HG03571 (cell line): Measurements from ENCODE around the gene CCDC6.
"Not testable (repeated sequence)": the region's sequence is repeated elsewhere in the genome, so short reads cannot be mapped to it uniquely, and the experiment has no call there.

ENCODE experiments used
- ATAC-seq: cut with Tn5 transposase; IDR thresholded peaks from one replicate; pipeline ENCODE4 v1.9.1; 2021; ENCODE audit not compliant: unreplicated experiment

Gene CCDC6

DNA sequence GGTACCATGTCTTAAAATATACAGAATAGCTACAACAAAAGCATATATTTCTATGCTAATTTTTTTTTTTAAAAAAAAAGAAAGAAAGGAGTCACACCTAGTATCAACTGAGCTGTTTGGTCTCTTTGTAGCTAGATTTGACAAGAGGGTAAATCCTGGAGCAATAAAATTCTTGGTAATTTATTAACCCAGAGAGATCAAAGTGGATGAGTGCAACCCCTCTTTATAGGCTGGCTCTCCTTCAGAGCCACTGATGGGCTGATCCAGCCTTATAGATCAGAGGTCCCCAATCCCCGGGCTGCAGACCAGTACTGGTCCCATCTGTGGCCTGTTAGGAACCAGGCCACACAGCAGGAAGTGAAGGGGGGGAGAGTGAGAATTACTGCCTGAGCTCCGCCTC lies 133.3 kb downstream of the CCDC6 start:
- no peak for ATAC-seq

DNA sequence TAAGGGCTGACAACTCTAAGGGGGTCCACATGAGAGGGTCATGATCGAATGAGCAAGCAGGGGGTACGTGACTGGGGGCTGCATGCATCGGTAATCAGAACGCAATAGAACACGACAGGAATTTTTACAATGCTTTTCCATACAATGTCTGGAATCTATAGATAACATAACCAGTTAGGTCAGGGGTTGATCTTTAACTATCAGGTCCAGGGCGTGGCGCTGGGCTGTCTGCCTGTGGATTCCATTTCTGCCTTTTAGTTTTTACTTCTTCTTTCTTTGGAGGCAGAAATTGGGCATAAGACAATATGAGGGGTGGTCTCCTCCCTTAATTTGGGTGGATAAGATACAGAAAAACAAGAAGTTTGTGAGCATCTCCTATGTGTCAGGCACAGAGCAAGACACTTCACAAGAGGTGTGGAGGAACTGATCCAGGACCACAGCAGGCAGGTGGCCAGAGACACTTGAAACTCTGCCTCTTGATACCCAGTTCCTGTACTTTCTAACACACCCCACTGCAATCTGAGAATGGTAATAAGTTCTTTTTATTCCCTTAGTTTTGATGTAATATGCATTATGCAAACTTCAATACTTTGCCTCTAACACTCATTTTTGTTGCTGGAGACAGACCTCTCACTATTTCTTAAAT lies 135.1 kb downstream of the CCDC6 start:
- ATAC-seq, result no peak

DNA sequence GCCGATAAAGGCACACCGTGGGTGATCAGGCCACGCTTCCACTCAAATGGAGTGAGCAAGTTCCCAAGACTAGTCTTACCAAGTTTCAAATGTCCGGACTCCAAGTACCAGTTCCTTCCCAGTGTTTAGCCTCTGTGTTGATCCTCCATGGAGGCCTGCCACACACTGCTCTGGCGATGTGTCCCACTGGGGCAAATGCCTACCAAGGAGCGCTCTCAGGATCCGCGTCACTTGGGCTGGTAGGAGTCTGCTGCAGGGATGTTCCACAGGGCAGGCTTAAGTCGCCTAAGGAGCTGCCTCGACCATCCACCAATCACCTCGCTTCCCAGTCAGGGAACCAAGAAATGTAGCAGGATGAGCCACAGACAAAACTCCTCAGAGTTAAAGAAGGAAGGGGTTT lies 135.7 kb downstream of the CCDC6 start:
- ATAC-seq, result no peak

DNA sequence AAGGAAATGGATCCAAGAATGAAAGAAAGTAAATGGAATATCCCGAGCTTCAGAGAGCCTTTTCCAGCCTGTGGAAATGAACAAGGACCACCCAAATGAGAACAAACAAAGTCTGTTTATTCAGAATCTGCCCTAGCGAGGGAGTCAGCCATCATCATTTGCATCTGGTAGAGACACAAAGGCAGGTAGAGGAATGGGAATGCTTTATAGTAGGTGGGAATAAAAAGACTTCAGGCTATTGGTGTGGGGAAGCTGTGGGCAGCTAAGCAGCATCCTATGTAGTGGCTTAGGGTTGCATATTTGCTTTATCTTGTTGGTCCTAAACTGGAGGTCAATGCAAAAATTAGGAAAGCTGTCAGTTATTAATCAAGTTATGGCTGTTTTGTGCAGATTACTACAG lies 143.9 kb downstream of the CCDC6 start:
- ATAC-seq, result no peak

DNA sequence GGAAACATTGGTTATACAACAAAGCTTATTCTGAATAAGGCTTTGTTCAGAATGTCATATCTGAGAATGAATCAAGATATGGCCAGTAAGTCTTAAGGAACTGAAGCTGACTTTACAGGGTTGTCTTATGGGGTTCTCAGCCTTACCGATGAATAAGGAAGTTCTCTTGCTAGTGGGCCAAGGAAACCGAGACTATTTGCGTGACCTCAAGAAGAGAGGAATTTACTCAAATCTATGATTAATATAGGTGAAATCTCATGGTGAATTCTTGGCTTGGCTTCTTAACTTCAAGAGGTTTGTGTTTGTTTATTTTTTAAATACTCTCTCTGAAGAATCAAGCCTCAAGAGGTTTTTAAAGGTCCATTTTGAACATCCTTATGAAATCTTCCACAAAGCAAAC lies 148.4 kb downstream of the CCDC6 start:
- ATAC-seq, result no peak

DNA sequence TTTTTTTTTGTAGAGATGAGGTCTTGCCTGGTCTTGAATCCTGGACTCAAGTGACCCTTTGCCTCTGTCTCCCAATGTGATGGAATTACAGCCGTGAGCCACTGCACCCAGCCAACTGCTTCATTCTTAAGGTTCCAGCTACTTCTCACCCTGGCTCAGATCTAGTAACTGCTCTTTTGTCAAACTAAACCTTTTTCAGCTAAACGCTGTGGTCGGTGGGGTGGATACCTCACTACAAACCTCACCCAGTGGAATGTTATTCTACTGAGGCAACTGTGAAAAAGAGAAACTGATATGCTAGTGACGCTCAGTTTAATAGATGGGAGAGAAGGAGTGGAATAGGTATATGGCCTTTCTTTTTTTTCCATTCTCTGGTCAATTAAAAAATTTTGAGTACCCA lies 151.4 kb downstream of the CCDC6 start:
- no peak for ATAC-seq

DNA sequence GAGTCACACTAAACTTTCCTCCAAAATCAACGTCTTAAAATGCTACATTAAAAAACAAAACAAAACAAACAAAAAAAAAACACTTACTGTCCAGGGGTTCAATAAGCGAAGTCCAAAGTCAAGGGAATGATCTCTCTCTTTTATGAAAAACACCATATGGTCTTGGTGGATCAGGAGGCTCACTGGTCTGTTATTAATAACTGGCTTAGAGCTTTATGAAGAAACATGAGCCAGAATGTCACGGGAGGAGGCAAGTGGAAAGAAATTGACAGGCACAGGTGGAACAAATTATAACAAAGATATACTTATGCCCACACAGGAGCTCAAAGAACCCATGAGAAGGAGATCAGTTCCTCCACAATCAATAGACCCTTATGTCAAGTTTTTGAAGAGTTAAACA lies 153.1 kb downstream of the CCDC6 start, which contains the start of gene MRLN:
Gene MRLN (minus strand): TSS at position 189 of the 400 bp plus-strand sequence.
- no peak for ATAC-seq

DNA sequence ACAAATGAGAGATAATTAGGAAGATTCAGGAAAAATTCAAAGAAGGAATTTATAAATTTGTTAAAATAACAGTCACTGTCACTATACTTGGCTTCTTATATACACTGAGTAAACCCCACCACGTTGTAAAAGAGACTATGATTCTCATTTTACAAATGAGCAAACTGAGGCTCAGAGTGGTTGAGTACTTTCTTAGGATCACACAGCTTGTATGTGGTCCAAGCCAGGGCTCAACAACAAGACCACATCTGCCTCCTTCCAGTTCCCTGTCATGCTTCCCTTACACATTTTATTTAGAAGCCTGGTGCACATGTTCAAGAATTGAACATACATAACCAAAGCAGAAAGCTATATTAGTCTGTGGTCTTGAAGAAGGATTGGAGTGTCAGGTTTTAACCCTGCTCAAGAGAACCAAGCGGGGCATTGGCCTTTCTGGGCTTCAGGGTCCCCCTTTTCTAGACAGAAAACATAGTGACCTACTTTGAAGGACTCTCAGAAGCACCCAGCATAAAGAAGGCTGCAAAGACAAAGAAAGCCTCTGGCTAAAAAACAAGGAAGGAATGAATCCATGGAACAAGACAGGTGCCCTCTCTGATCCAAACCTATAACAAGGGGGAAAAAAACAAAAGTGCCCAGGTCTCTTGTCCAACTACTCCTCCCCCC lies 153.9 kb downstream of the CCDC6 start:
- ATAC-seq, result no peak

DNA sequence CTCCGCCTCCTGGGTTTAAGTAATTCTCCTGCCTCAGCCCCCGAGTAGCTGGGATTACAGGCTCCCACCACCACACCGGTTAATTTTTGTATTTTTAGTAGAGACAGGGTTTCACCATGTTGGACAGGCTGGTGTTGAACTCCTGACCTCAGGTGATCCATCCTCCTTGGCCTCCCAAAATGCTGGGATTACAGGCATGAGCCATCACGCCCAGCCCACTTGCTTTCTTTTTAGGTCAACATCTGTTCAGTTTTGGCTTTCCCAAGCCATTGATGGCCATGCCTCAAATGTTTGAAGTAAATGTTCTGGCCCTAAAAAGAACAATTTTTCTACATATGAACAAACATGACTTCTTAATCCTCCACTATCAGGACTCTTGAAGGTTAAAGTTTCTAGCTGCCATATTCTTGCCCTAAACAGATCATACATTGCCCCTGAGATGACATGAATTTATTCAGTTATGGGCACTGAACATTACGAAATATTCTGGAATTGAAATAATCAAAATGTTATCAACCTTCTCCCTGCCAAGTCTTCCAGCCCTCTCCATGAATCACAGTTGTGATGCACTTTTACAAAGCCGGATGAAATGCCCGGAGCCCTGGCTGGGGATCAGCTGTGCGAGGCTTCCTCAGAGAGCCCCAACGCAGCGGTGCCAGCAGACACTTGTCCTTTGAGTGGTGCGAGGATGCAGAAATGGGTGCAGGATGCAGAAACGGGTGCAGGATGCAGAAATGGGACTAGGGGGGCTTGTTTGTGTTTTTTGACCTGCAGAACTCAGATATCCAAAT lies 156.0 kb downstream of the CCDC6 start:
- no peak for ATAC-seq

DNA sequence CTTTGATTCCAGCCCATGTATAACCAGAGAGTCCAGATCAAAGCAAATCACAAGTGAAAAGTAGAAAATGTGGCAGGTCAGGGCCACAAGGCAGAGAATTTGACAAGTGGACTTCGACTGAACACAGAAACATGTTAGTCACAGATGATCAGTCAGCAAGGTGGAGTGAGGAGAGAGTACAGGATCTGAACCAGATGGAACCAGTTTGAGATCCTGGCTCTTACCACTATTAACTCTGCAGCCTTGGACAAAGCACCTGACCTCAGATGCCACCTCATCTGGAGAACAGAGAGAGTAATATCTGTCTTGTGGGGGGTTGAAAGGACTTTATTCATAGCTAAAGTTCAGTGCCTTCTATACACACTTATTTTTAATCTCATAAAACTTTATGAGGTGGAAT lies 157.5 kb downstream of the CCDC6 start:
- ATAC-seq, result no peak

DNA sequence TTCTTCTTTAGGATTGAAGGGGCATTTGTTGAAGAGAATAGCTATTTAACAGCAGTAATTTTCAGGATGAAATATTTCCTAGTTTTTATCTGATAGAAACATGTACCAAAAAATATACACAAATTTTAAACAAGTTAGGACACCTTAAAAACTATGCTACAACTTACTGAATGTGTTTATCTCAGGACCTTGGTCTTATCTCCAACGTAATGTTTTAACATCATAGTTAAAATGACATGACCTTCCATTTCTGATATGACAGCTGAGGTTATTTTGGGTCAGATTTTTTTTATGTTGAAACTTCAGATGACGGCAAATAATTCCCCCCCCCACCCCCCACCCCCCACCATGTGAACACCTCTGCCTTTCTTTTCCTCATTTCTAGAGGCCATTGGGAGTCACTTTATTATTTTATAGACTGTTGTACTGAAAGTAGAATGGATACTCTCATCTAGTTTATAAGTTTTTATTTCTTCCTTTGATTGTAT lies 161.1 kb downstream of the CCDC6 start:
- ATAC-seq, result no peak

DNA sequence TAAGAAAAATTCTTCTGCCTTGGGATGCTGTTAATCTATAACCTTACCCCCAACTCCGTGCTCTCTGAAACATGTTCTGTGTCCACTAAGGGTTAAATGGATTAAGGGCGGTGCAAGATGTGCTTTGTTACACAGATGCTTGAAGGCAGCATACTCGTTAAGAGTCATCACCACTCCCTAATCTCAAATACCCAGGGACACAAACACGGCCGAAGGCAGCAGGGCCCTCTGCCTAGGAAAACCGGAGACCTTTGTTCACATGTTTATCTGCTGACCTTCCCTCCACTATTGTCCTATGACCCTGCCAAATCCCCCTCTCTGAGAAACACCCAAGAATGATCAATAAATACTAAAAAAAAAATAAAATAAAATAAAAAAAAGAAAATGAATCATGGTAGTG lies 161.6 kb downstream of the CCDC6 start:
- ATAC-seq, result not testable (repeated sequence)

DNA sequence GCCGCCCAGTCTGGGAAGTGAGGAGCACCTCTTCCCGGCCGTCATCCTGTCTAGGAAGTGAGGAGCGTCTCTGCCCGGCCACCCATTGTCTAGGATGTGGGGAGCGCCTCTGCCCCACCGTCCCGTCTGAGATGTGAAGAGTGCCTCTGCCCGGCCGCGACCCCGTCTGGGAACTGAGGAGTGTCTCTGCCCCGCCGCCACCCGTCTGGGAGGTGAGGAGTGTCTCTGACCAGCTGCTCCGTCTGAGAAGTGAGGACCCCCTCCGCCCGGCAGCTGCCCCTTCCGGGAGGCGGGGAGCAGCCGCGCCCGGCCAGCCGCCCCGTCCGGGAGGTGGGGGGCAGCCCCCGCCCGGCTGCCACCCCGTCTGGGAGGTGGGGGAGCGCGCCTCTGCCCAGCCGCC lies 162.2 kb downstream of the CCDC6 start:
- ATAC-seq, result not testable (repeated sequence)

DNA sequence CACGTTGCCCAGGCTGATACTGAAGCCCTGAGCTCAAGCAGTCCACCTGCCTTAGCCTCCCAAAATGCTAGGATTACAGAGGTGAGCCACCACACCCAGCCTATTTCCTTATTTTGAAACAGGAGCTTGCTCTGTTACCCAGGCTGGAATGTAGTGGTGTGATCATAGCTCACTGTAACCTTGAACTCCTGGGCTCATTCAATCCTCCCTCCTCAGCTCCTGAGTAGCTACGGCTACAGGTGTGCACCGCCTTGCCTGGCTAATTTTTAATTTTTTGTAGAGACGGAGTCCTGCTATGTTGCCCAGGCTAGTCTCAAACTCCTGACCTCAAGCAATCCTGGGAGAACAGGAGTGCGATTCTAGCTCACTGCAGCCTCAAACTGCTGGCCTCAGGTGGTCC lies 164.8 kb downstream of the CCDC6 start:
- no peak for ATAC-seq

DNA sequence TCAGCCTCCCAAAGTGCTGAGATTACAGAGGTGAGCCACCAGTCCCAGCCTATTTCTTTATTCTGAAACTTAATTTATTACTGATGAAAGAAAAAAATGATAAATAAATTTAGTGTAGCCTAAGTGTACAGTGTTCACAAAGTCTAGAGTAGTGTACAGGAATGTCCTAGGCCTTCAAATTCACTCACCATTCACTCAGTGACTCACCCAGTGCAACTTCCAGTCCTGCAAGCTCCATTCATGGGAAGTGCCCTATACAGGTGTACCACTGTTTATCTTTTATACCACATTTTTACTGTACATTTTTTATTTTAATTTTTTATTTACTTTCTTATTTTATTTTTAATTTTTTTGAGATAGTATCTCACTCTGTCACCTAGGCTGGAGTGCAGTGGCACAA lies 165.3 kb downstream of the CCDC6 start:
- no peak for ATAC-seq
